Activated CD4-positive, alpha-beta T cell treated with anti-CD3 and anti-CD28 coated beads, Interleukin-10, Interleukin-2, amounts not matched to agents 100 ng/mL and 50 ng/mL, durations not matched to agents 16 hours and 8 hours (primary cell): Measurements from ENCODE around the gene NUP214.
"Not testable (repeated sequence)": the region's sequence is repeated elsewhere in the genome, so short reads cannot be mapped to it uniquely, and the experiment has no call there.

Experiments used
- DNase-seq: peaks from one replicate; pipeline ENCODE4 v3.0.0-alpha.2; 2020

NUP214 gene

DNA sequence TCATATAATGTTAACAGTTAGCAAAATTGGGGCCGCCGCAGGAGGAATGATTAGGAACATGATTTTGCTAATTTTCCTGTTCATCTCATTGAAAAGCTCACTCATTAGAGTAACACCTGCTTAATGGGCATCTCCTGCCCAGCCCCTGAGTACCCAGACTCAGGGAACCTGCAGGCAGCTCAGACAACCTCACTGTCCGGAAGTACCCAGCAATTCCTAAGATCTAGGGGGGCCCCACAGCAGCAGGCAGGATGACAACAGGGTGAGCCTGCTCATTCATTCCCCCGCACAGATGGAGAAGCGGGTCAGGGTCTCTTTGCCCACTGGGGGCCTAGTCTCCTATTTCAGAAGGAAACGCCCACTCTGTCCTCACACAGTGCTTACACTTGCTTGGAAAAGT is 138.3 kb downstream of the NUP214 start:
- DNase-seq, result no peak

DNA sequence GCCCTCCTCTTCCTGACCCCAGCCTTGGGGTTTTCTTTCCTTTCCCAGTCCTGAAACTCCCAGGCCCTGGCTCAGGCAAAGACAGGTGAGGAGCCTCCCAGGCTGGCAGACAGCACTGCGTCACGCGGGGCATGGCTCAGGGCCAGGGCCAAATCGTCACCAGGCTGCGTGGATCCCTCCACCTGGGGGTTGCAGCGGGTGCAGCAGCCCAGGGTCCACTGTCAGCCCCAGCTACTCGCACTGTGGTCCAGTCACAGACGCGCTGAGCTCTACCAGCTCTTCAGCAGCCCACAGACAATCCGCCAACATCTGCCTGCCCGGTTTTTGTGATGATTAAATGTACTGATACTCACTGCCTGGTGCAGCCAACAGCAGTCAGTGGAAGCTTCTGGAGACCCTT is 138.8 kb downstream of the NUP214 start:
- DNase-seq, result no peak

DNA sequence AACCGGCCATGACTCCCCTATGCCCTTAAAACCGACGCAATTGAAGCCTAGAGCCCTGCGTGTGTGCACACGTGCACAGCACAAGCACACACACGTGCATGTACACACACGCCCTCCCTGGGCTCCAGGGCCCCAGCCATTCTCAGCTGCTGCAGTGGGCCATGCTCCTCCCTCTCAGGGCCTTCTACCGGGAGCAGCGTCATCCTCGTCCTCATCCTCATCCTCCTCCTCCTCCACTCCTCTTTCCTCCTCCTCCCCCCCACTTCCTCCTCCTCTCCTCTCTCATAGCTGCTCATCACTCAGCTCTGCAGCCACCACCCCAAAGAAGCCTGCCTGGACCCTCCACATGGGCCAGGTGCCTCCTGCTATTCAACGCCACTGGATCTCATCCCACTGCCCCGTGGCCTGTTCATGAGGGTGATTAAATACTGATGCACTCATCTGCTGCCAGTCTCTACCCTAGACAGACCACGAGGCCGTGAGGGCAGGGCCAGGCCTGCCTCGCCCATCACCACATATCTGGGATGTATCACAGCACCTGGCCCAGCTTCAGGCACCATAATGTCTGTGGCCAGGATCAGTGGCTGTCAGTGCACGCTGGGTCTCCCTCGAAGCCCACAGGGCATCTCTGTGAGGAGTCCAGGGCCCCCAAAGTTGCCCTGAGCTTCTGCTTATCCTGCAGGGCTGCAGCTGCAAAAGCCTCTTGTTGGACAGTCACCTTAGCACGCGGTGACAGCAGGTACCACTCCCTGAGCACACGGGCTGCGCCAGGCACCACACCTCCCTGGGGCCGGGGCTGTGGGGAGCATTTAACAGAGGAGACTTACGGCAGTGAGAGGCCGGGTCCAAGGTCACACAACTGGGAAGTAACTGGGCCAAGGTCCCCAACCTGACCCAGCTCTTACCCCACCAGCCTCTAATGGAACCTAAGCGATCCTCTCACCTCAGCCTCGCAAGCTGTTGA is 141.2 kb downstream of the NUP214 start:
- peak; percentile 80 for DNase-seq

DNA sequence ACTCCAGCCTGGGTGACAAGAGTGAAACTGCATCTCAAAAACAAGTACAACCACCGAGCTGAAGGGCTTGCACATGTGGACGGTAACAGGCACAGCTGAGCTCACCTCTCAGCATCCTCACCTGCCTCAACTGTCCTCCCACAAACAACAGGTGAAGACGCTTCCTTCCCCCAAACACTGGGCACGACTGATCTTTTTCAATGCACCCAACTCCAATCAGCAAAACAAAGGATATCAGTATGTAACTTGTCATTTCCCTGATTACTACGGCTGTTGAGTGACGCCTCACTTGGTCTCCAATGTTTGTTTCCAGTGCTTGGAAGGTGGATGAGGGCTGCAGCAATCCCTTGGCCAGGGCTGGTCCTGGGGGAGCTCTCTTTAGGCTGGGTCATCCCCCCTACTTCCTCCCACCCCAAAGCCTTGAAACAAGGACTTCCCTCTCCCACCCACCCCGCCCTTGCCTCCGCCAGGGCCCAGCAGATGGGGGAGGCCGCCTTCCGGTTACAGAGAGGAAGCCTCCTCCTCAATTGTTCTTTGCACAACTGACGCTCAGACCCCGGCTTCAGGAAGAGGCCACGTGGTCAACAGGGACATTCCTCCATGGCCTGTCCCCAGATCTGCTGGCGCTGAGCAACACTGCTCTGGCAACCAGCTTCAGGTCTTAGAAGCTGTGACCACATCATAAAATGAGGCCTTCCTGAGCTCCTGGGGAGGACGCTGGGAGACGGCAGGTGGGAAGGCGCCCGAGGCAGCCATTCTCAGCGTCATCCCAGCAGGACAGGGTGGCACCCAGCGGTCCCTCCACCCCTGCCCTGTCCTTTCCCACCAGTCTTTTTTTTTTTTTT is 145.0 kb downstream of the NUP214 start:
- DNase-seq, result peak; percentile 82

DNA sequence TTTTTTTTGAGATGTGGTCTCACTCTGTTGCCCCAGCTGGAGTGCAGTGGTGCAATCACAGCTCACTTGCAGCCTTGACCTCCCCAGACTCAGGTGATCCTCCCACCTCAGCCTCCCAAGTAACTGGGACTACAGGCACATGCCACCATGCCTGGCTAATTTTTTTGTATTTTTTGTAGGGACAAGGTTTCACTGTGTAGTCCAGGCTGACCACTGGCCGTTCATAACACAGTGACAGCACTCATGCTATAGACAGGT is 145.6 kb downstream of the NUP214 start:
- DNase-seq, result not testable (repeated sequence)

DNA sequence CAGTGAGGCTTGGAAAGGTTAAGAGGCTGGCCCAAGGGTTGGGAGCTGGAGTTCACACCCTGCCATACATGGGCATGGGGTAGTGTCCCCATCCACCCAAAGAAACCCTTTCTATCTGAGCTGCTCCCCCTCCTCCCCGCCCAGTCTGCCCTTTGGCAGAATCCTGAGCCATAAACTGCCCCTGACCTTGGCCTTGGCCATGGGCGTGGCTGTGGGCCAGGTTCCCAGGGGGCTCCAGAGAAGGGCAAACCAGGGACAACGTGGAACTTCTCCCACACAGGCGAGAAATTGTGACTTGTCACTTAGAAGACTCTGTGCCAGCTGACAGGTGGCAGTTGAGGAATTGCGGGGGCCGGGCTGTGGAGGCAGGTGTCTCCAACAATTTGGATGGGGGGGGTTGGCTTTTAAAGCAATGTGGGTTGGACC is 146.1 kb downstream of the NUP214 start:
- DNase-seq, result no peak

DNA sequence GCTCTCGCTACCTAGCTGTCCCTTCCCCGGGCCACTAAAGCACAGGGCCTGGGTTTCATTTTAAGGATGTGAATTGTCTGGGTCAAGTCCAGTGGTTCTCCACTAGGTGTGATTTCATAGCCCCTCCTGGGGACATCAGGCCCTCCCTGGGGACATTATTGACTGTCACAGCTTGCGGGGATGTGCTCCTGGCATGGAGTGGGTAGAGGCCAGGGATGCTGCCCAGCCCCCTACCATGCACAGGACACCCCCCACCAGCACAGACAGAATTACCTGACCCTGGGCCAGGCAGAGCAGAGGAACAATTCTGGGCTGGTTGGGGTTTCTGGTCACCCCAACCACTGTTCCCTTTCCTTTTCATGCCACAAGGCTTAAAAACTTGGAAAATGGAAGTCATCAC is 146.8 kb downstream of the NUP214 start:
- DNase-seq, result peak; percentile 32

DNA sequence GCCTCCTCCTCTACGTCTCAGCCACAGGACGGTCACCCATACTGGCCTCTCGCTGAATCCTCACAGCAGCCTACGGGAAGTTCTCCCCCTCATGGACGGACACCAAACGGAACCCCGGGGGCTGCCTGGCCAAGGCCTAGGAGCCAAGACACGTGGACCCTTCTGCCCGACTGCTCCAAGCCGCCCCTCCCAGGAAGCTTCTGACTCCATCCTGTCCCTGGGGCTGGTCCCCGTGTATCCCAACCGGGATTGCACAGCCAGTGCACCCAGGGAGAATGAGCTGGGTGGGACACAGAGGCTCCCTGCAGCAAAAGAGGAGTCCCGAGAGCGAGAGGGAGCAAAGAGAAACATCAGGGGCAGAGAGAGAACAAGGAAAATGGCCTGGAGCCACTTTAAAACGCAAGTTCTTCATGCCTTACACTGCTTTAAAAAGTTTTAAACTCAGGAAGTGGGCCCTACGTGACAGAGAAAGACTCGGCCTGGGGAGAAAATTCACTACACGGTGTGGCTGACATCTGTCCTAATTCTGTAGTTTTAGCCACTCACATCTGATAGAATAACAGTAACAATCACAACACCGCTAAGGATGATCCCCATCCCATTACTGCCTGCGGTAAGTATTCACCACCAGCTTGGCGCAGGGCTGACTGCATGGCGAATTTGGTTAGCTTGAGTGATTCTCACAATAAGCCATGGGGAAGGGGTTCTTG is 147.9 kb downstream of the NUP214 start:
- DNase-seq, result peak; percentile 58

DNA sequence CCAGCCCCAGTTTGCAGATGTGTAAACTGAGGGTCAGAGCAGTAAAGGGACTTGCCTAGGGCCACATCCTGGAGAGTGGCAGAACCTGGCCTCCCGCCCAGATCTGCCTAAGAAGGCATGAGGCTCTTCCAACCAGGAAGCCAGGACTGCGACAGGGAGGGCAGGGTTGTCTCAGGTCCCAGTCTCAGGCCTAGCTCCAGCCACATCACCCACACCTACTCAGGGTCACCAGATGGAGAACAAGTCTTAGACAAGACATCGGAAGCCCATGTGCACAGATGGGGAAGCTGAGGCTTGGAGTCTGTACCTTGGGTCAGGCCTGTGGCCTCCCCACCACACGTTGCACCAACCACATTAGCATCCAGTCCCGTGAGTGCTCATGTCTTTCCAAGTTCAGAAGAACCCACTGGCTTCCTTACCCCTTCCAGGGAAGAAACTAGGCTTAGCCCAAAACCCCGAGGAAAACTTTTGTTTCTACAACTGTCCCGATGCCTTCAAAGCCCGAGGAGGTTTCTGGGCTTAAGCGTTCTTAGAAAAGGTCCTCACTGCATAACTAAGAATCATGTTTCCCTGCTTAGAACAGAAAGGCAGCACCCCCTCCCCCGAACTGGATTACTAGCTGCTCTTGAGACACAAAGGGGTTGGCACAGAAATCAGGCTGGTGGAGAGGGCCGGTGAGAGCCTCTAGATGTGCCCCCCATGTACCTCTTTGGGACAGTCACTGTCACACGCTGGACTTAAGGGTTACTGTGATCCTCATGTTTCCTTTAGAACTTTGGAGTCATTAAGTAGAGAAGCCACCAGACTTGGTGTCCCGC is 148.7 kb downstream of the NUP214 start:
- peak; percentile 65 for DNase-seq

DNA sequence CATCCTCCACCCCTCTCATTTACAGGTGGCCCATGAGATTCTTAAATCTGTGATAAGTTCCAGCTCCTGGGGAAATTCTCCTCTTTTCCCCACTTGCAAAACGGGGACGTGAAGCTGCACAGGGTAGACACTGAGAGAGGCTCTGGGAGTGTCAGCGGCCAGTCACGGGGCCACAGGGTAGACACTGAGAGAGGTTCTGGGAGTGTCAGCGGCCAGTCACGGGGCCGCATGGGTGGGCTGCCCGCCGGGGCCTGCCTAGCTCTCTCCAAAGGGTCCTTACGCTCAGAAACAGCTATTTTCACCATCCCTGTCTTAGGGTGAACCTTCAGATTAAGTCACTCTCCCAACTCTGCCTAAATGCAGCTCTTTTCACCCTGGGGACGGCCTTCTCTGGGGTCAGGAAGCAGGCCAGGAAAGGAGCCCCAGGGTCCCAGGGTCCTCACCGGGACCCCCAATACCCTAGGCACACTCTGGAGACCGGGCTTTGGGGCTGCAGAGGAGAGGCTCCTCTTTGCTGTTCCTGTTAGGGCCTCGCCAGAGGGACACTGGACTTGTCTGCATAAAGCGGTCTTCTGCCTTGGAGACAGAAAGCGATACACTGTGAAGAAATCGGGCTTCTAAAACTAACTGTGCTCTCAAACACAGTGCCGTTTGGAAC is 149.4 kb downstream of the NUP214 start:
- peak; percentile 56 for DNase-seq

DNA sequence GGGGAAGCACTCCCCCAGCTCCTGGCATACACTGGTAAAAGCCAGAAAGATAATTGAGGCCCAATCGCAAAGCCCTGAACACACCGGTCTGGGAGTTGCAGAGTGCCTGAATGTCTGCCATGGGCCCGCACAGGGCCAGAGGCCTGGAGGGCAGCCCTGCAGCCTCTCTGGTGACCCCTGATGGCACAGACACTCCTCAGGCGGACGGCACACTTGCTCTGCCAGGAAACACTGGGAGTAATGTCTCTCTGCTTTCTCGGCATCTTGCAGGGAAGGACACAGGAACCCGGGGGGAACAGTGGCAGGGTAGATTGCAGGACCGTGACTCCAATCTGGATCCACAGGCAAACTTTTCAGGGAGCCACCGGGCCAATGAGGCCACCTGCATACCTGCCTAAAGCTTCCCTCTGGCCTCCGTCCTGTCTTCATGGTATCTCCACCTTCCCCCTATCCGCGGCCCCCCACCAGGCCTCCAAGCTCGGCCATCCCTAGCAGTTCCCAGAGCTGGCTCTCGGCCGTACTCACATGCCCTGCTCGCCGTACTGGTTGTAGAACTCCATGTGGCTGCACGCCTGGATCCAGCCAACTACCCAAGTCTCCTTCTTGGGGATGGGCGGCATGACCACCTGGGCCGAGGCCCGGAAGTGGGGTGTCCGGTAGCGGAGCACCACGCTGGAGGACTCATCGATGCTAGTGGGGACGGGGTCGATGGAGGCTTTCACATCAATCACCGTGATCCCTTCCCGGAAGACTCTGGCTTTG is 150.1 kb downstream of the NUP214 start:
- DNase-seq, result peak; percentile 66

DNA sequence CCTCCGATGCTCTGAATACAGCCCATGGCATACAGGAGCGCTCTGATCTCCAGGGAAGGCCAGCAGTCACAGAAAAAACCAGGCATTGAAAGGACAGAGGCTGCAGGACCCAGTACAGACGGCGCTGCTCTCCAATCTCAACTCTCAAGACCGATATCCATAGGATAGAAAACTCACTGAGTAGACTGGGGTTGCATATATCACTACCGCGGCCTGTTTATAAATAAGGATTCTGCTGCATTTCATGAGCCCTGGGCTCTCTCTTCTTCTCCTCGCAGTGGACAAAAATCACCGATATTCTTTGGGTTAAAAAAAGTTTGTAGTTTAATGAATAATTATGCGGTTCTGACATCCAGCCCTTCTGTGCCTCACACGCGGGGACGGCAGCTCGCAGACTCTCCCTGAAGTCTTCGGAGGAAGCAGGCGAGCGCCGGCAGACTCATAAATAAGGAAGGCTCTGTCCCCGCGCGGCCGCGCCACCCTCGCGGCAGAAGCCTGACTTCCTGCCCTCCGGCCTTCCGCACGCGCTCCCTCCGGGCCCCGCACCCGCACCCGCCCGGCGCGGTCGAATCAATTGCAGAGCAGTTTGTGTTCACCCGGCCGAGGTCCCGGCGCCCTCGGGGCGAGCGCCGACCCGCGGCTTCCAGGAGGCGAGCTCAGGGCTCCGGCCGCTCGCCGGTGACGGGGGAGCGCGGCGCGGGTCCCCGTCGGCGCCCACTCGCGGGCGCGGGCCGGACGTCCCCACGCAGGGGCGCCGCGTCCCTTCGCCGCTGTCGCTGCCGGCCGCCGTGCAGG is 150.9 kb downstream of the NUP214 start, which contains the start of gene FAM78A:
Gene FAM78A, minus strand, starts transcription at position 417 of the 795 bp plus-strand sequence. Its CDS starts 331 bp downstream, at position 86.
- DNase-seq, result peak; percentile 69

DNA sequence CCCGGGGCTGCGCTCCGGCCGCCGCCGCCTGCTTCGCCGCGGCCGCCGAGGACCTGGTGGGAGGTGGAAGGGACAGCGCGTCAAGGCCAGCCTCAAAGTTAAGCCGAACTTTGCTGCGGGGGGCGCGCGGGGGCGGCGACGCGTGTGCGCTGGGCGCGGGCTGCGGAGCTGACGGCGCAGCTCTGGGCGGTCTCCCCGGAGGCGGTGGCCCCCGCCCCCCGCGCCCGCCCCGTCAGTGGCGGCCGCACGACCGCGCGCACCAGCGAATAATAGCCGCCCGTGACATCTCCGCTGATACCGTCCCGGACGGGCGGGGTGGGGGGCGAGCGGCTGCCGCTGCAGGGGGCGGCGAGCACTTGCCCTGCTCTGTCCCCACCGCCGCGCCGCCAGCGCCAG is 151.5 kb downstream of the NUP214 start:
- DNase-seq, result peak; percentile 58

DNA sequence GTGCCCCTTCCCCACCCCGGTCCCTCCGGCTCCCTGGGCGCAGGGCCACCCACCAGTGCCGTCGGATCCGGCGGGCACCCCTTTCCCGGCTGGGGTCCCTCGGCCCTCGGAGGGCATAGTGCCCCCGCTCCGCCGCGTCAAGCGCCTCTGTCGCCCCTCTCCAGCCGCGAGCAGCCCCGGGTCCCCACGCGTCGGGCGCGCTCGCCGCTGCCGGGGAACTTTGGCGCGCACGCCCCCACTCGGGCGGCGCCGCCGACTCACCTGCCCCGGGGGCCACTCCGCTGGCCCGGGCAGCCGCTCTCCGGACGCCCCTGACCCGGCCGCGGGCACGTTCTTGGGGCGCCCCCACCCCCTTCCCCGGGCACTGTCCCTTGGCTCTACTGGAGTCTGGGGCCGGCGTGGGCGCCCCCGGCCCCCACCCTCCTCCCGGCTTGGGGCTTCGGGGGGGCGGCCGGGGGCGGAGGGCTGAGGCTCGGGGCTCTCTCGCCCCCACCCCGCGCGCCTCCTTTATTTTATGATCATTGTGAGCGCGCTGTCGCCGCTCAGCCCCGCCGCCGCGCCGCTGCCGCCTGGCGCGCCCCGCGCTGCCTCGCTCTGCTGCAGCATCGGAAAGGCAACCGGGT is 152.0 kb downstream of the NUP214 start:
- no peak for DNase-seq

DNA sequence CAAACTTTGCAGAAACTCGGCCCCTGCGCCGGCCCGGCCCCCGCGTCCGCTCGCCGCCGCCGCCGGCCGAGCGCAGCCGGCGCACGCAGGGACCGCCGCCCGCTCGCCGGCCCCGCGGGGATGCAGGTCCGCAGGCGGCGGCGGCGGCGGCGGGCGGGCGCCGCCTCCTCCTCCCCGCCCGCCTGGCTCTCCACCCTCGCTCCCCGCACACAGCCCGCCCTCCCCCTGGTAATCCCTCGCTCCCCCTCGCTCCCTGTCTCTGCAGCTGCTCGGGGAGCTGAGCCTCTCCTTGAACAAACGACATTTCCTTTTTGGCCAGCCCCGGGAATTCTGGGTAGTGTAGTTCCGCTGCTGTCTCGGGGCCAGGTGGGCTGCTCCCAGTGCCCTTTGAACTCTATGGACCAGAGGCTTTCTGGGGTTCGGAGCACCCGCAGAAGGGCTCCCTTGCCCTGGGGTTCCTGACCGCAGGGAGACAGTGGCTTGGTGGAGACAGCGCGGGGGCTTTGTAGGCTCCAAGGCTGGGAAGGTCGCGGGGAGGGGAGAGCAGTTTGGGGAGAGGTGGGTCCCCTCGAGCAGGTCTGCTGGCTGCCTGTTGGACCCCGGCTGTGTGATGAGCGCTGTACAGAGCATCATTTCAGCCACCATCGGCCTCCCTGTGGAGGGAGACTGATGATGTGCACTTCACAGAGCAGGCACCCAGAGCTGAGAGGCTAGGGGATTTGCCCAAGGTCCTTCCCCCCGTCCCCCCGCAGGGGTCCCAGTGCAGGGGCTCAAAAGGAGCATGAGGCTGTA is 152.7 kb downstream of the NUP214 start:
- peak; percentile 89 for DNase-seq

DNA sequence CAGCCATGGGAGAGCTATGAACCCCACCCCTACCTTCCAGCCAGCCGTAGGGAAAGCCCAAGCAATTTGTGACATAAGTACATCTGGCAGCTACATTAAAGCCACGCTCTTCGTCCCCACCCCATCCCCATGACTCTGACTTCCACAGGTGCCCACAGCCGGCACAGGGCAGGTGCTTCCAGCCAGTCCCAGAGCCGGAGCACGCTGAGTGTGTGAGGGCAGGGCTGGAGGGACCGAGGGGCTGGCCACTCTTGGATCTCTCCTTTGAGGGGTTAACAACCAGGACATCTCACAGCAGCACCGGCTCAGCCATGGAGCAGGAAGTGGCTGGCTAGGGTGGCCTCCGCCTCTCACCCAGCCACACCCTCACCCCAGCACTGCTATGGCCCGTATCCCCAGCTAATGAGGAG is 153.3 kb downstream of the NUP214 start:
- DNase-seq, result no peak

DNA sequence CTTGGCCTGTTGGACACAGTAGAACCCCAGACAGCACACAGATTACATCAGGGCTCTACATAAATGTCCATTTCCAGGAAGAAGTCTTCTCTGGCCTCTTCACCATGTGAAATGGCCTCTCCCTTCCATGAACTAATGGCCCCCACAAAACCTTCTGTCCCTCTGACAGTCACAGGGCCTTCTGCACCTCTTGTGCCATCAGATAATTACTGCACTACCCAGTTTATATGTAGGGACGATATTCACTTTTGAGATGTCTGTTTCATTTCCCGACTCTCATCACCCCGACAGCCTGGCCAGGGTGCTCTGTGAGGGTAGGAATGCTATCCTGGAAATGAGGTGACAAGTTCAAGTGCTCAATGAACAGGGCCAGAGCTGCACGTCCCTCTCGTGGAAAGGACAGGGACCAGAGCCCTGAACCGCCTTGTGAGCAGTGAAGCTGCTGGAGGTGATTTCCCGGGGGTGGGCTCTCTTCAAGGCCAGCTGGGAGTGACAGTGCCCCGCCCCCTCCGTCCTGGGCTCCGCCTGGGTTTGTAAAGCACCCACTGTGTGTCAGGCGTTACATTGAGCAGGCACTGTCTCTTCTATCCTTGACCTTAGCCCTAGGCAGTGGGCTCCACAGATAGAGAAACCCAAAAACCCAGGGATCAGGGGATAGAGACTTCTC is 153.9 kb downstream of the NUP214 start:
- DNase-seq, result no peak
